T-helper 17 cell (primary cell): Measurements from ENCODE around the gene SENP5. TPM values are rescaled to one million over a fixed set of nuclear protein-coding genes. Genes with fewer than 3 reads are reported as not detected.

Source experiments
- ATAC-seq: fragments of 150-1000 bp; cut with Tn5 transposase; 2 replicates; pipeline ENCODE4 v1.10.0; 2021; ENCODE audit warnings: mild to moderate bottlenecking, moderate library complexity
- DNase-seq, 3 donors: peaks; one replicate each; pipeline versions ENCODE4 v3.0.0 to v3.0.0-alpha.2; 2020 to 2021
- H3K9me3 ChIP-seq: one replicate; pipeline ENCODE4 v1.7.0; 2013; ENCODE audit warnings: low read length, mild to moderate bottlenecking; ENCODE audit not compliant: control insufficient read depth, poor library complexity, severe bottlenecking
- H3K27ac Mint-ChIP-seq: one replicate; pipeline ENCODE4 v1.8.0; 2022; ENCODE audit warnings: mild to moderate bottlenecking, moderate library complexity, mixed read lengths
- H3K27me3 Mint-ChIP-seq: one replicate; pipeline ENCODE4 v1.8.0; 2022; ENCODE audit warnings: mixed read lengths
- H3K36me3 Mint-ChIP-seq: one replicate; pipeline ENCODE4 v1.8.0; 2022; ENCODE audit warnings: low read depth, mixed read lengths
- H3K4me1 Mint-ChIP-seq: one replicate; pipeline ENCODE4 v1.8.0; 2022; ENCODE audit warnings: mild to moderate bottlenecking, mixed read lengths
- H3K4me3 Mint-ChIP-seq: one replicate; pipeline ENCODE4 v1.8.0; 2022; ENCODE audit warnings: mild to moderate bottlenecking, moderate library complexity, mixed read lengths
- total RNA-seq, 4 donors: library from RNA in 2 of 4; stranded (reverse) in 2 of 4; gene quantifications; one replicate each; pipeline ENCODE4 v1.2.3 and lab custom pipeline; 2022 to 2026

The SENP5 gene
- total RNA-seq, 2 donors from 2014 or later: 59.3 to 65.5 TPM

DNA sequence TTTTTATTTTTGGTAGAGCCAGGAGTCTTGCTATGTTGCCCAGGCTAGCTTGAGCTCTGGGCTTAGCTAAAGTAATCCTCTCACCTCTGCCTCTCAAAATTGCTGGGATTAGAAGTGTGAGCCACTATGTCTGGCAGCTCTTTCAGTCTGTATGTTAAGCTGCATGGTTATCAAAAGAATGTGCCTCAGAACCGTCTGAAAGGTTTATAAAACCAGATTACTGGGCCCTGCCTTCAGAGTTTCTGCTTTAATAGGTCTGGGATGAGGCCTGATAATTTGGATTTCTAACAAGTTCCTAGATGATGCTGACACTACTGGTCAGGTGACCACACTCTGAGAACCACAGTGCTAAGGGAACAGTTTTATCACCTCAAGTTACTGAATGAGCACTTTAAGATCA is 34.6 kb downstream of the SENP5 start:
- ATAC-seq (no peak), DNase-seq (no peak)
- peaks cover 12% of the 10 kb centered on the region for H3K4me1 Mint-ChIP-seq
- no peaks in the 10 kb centered on the region for H3K27me3 Mint-ChIP-seq
- no peak overlapping the region for H3K27ac Mint-ChIP-seq
- peaks cover 15% of the 10 kb centered on the region for H3K36me3 Mint-ChIP-seq
- H3K4me3 Mint-ChIP-seq: no peak overlapping the region
- H3K9me3 ChIP-seq: no peaks in the 10 kb centered on the region

DNA sequence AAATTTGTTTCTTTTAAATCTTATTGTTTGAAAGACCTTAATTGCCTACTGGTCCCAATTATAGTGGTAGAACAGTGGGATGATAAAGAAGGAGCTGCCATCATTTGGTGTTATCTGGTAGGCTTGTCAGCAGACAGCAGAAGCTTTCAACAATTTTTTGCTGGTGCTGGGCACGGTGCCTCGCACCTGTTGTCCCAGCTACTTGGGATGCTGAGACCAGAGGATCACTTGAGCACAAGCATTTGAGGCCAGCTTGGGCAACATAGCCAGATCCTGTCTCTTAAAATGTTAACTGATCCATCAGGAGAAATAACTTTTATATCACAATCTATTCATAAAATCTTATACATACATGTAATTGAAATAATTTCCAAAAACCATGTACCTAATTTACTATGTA is 36.0 kb downstream of the SENP5 start:
- Mint-ChIP-seq H3K4me3 (no peak overlapping the region), H3K27ac (peak overlapping the region; percentile 91), H3K36me3 (peaks cover 15% of the 10 kb centered on the region), H3K27me3 (no peaks in the 10 kb centered on the region), H3K4me1 (peaks cover 9% of the 10 kb centered on the region)
- DNase-seq: no peak
- no peak for ATAC-seq
- no peaks in the 10 kb centered on the region for H3K9me3 ChIP-seq

DNA sequence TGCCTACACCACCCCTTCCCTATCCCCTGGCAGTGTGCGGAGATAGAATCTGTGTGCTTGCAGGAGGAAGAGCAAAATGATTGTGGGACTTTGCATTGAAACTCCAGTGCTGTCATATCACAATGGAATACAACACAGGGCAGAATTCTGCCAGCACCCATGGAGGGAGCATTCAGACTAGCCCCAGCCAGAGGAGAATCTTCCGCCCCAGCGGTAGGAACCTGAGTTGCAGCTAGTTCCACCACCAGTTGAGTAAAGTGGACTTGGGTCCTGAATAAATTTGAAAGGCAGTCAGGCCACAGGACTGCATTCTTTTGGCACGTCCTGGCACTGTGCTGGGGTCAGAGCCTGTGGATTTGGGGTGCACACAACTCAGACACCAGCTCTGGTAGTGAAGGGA is 47.1 kb downstream of the SENP5 start:
- Mint-ChIP-seq H3K27ac (no peak overlapping the region), H3K4me3 (no peak overlapping the region), H3K36me3 (peaks cover 4% of the 10 kb centered on the region), H3K4me1 (peaks cover 6% of the 10 kb centered on the region), H3K27me3 (no peaks in the 10 kb centered on the region)
- ATAC-seq (no peak), DNase-seq (no peak)
- H3K9me3 ChIP-seq: no peaks in the 10 kb centered on the region

DNA sequence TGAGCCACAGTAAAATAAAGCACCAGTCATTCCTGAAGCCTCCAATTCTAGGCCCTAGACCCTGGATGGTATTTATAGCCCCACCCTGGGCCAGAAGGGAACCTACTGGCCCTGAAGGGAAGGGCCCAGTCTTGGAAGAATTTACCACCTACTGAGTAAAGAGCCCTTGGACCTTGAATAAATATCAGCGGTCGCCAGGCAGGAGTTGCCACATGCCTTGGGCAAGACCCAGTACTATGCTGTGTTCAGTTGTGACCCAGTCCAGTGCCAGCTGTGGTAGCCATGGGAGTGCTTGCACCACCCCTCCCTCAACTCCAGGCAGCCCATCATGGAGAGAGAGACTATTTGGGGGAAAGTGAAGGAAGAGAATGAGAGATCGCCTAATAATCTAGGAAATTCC is 47.7 kb downstream of the SENP5 start:
- peaks cover 4% of the 10 kb centered on the region for H3K36me3 Mint-ChIP-seq
- no peak overlapping the region for H3K27ac Mint-ChIP-seq
- ATAC-seq (no peak), DNase-seq (no peak)
- no peaks in the 10 kb centered on the region for H3K27me3 Mint-ChIP-seq
- no peaks in the 10 kb centered on the region for H3K9me3 ChIP-seq
- peak overlapping the region; percentile 50 for H3K4me3 Mint-ChIP-seq
- peaks cover 6% of the 10 kb centered on the region for H3K4me1 Mint-ChIP-seq

DNA sequence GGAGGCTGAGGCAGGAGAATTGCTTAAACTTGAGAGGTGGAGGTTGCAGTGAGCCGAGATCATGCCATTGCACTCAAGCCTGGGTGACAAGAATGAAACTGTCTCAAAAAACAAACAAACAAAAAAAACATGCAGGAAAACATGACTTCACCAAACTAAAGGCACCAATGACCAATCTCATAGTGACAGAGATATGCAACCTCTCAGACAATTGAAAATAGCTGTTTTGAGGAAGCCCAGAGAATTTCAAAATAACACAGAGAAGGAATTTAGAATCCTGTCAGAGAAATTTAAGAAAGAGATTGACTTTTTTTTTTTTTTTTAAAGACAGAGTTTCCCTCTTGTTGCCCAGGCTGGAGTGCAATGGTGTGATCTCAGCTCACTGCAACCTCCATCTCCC is 48.5 kb downstream of the SENP5 start:
- no peak overlapping the region for H3K27ac Mint-ChIP-seq

DNA sequence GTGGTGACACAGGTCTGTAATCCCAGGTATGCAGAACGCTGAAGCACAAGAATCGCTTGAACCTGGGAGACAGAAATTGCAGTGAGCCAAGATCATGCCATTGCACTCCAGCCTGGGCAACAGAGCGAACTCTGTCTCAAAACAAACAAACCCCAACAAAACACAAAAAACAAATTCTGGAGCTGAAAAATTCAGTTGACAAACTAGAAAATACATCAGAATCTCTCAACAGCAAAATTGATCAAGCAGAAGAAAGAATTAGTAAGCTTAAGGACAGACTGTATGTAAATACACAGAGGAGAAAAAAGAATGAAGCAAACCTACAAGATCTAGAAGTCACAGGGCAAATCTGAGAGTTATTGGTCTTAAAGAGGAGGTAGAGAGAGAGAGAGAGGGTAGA is 49.3 kb downstream of the SENP5 start:
- ATAC-seq (no peak), DNase-seq (no peak)
- no peaks in the 10 kb centered on the region for H3K9me3 ChIP-seq
- H3K27me3 Mint-ChIP-seq: no peaks in the 10 kb centered on the region
- H3K4me3 Mint-ChIP-seq: no peak overlapping the region
- H3K27ac Mint-ChIP-seq: no peak overlapping the region
- H3K4me1 Mint-ChIP-seq: peaks cover 9% of the 10 kb centered on the region
- peaks cover 4% of the 10 kb centered on the region for H3K36me3 Mint-ChIP-seq

More for the DNA sequence above, 48.5 kb downstream of the SENP5 start:
- H3K9me3 ChIP-seq: no peaks in the 10 kb centered on the region
- Mint-ChIP-seq H3K36me3 (peaks cover 4% of the 10 kb centered on the region), H3K4me3 (peak overlapping the region; percentile 25), H3K27me3 (no peaks in the 10 kb centered on the region), H3K4me1 (peaks cover 9% of the 10 kb centered on the region)
- ATAC-seq (no peak), DNase-seq (no peak)

DNA sequence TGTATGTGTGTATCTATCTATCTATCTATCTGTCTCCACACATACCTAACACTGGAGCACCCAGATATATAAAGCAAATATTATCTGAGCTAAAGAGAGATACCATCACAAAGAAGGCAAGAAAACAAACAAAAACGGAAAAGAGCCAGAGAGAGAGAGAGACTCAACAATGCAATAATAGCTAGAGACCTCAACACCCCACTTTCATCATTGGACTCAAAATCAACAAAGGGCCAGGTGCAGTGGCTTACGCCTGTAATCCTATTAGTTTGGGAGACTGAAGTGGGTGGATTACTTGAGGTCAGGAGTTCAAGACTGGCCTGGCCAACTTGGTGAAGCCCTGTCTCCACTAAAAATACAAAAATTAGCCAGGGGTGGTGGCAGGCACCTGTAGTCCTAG is 51.2 kb downstream of the SENP5 start:
- peaks cover 7% of the 10 kb centered on the region for H3K4me1 Mint-ChIP-seq
- ATAC-seq: no peak
- no peak overlapping the region for H3K4me3 Mint-ChIP-seq
- no peak for DNase-seq
- no peaks in the 10 kb centered on the region for H3K9me3 ChIP-seq
- peaks cover 4% of the 10 kb centered on the region for H3K36me3 Mint-ChIP-seq
- H3K27me3 Mint-ChIP-seq: no peaks in the 10 kb centered on the region
- peak overlapping the region; percentile 71 for H3K27ac Mint-ChIP-seq

DNA sequence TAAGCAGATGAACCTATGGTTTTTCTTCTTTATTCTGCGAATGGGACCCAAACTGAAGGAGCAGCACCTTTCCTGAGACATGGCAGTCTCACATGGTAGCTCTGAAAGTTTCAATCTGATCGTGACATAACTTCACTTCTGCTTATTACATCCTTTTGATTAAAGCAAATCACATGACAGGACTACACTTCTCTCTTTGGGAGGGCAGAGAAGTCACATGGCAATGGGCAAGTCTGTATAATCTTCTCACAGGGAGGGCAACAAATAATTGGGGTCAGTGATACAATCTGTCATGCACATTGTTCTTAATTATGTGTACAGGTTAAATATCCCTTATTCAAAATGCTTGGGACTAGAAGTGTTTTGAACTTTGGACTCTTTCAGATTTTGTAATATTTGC is 53.0 kb downstream of the SENP5 start:
- ATAC-seq (no peak), DNase-seq (no peak)
- Mint-ChIP-seq H3K27ac (peak overlapping the region; percentile 8), H3K27me3 (no peaks in the 10 kb centered on the region), H3K4me1 (peaks cover 7% of the 10 kb centered on the region), H3K4me3 (no peak overlapping the region), H3K36me3 (peaks cover under 1% of the 10 kb centered on the region)
- H3K9me3 ChIP-seq: no peaks in the 10 kb centered on the region

DNA sequence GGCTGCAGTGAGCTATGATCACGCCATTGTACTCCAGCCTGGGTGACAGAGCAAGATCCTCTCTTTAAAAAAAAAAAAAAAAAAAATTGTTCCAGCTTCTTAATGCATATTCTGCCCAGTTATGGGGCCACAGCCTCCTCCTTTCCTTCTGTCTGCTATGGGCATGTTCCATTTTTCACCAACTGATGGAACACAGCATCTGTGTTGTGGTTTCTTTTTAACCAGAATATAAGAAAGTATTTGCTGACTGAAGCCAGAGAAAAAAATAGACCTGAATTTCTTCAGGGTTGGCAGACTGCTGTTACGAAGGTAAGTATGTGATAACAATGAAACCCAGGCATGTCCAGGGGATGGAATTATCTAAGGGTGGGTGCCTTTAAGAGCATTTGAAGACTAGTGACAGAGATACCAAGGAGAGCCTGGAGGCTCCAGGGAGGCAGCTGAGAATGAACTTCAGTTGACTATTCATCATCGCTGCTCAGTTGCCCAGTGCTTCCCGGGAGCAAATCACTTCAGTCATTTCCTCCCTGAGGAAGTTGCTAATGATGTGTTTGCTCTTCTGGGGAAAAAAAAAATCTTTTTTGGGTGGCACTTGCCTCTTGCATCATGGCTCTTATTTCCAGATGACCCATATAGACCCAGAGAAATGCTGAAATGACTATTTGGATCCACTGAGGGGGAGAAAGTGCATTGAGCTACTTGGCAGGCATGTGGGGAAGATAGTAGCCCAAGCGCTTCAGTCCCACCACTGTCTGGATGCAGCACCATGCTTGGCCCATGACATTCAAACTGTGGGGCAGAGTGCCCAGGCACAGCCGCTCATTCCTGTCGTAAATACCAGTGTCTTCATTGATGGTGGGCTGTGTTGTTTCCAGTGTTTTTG is 60.1 kb downstream of the SENP5 start:
- Mint-ChIP-seq H3K27me3 (no peaks in the 10 kb centered on the region), H3K4me1 (no peaks in the 10 kb centered on the region), H3K36me3 (peaks cover 2% of the 10 kb centered on the region), H3K4me3 (no peak overlapping the region), H3K27ac (no peak overlapping the region)
- H3K9me3 ChIP-seq: no peaks in the 10 kb centered on the region
- DNase-seq: no peak
- ATAC-seq: no peak

DNA sequence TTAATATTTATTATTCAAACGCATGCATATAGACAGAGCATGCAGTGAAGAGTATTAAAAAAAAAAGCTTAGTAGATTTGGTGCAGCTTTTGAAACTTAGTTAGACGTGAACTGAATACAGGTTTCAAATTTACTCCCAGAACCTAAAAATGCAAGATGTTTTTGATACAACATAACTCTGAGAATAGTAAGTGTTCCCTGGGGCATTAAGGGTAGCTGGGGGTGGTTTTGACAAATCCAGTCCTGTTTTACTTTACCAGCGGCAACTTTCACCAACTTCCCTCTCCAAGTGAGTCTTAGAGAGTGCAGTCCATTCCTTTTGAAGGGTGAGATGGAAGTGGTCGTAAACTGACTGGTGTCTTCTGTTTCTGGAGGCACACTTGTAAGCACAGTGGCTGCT is 63.4 kb downstream of the SENP5 start:
- Mint-ChIP-seq H3K4me3 (no peak overlapping the region), H3K36me3 (peaks cover 2% of the 10 kb centered on the region)
- DNase-seq: no peak

DNA sequence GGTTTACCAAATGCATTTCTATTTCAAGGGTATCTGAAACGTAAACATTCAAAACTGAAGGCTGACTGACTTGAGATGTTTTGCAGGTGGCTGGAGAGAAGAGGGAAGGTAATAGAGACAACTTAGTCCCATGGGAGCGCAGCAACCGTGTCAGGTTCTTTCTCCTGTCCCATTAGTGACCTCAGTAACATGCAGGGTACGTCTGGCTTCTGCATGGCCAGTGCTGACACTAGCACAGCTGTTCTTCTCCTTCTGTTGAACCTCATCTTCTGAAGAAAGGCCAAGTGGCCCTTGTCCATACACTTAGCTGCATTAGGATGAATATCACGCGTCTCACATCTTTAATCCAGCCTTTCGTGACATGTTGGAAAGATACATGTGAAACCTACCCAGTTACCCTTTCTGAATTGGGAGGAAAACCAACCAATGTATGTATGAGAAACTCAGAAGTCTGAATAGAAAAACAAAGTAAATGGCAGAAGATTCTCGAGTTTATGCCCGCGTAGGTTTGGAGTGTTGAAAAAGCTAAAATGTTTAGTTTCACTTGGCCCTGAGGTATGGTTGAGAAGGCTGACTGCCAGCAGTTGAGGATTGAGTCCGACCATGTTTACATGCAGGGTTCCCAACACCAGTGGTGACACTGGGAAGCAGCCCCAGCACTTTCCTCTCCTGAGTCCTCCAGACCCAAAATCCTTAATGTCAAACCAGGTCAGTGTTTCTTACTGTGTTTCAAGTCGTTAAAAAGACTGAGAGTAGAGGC is 64.3 kb downstream of the SENP5 start:
- H3K4me1 Mint-ChIP-seq: peaks cover 2% of the 10 kb centered on the region
- DNase-seq (no peak), ATAC-seq (no peak)
- H3K9me3 ChIP-seq: no peaks in the 10 kb centered on the region
- H3K4me3 Mint-ChIP-seq: no peak overlapping the region
- H3K36me3 Mint-ChIP-seq: peaks cover 2% of the 10 kb centered on the region
- H3K27ac Mint-ChIP-seq: no peak overlapping the region
- H3K27me3 Mint-ChIP-seq: no peaks in the 10 kb centered on the region

More for the DNA sequence above, 63.4 kb downstream of the SENP5 start:
- no peak for ATAC-seq
- Mint-ChIP-seq H3K27ac (no peak overlapping the region), H3K27me3 (no peaks in the 10 kb centered on the region), H3K4me1 (peaks cover 2% of the 10 kb centered on the region)
- H3K9me3 ChIP-seq: no peaks in the 10 kb centered on the region

DNA sequence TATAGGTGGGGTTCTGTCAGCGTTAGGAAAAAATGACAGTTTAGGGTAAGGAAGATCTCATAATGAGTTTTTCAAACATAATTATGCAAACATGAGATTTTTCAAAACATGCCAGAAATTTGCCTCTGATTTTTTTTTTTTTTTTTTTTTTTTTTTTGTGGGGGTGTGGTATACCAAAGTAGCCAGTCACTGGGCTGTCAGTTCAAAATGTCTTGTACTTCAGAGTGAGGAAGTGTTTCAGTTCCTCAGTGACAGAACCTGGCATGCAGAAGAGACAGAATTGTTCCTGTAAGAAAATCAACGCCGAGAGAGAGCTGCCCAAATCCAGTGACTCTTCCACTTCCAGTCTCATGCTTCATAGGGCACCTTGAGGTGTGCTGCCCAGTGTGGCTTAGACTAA is 64.9 kb downstream of the SENP5 start:
- H3K4me3 Mint-ChIP-seq: no peak overlapping the region
- ATAC-seq: no peak
- no peak overlapping the region for H3K27ac Mint-ChIP-seq
- no peaks in the 10 kb centered on the region for H3K27me3 Mint-ChIP-seq
- H3K36me3 Mint-ChIP-seq: peaks cover 2% of the 10 kb centered on the region
- DNase-seq: no peak
- H3K9me3 ChIP-seq: no peaks in the 10 kb centered on the region
- peaks cover 2% of the 10 kb centered on the region for H3K4me1 Mint-ChIP-seq

DNA sequence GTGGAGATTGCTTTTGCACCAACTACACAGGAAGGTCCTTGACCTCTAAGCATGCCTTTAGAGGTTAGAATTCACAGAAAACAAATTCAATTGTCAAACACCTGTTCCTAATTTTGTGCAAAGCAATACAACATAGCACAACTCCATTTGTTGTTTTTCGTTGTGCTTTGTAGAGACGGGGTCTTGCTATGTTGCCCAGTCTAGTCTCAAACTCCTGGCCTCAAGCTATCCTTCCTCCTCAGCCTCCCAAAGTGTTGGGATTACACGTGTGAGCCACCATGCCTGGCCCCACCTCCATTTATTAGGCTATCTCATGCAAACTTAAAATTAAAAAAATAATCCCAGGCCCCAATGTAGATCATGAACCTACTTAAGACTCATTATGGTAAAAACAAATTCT is 68.6 kb downstream of the SENP5 start:
- no peaks in the 10 kb centered on the region for H3K36me3 Mint-ChIP-seq
- ATAC-seq: no peak
- H3K4me3 Mint-ChIP-seq: peak overlapping the region; percentile 19
- no peak for DNase-seq
- peaks cover 10% of the 10 kb centered on the region for H3K4me1 Mint-ChIP-seq
- no peaks in the 10 kb centered on the region for H3K27me3 Mint-ChIP-seq
- peak overlapping the region; percentile 11 for H3K27ac Mint-ChIP-seq
- no peaks in the 10 kb centered on the region for H3K9me3 ChIP-seq
